Measurements from ENCODE around the gene SLC17A7.

GRCh38 chr19:49465371-49465770 lies 24.0 kb upstream of the SLC17A7 start:
- TF ChIP-seq POLR2A (IDR thresholded peaks at IDR 0.05; ENCODE audit: low read depth, low read length) (no peak), CEBPB (IDR thresholded peaks at IDR 0.05; ENCODE audit: low read depth, low read length) (no peak), MXI1 (IDR thresholded peaks at IDR 0.05; ENCODE audit: borderline replicate concordance, low read depth, low read length) (no peak), MAZ (IDR thresholded peaks at IDR 0.05; ENCODE audit: borderline replicate concordance, low read depth, low read length) (no peak), ELK1 (IDR thresholded peaks at IDR 0.05; ENCODE audit: borderline replicate concordance, low read depth, low read length) (no peak), RAD21 (IDR thresholded peaks at IDR 0.05; ENCODE audit: low read length) (no peak), RFX5 (IDR thresholded peaks at IDR 0.05; ENCODE audit: low read depth, low read length) (no peak), BHLHE40 (IDR thresholded peaks at IDR 0.05; ENCODE audit: low read depth, low read length) (no peak)
- TF ChIP-seq, protein P1, sequence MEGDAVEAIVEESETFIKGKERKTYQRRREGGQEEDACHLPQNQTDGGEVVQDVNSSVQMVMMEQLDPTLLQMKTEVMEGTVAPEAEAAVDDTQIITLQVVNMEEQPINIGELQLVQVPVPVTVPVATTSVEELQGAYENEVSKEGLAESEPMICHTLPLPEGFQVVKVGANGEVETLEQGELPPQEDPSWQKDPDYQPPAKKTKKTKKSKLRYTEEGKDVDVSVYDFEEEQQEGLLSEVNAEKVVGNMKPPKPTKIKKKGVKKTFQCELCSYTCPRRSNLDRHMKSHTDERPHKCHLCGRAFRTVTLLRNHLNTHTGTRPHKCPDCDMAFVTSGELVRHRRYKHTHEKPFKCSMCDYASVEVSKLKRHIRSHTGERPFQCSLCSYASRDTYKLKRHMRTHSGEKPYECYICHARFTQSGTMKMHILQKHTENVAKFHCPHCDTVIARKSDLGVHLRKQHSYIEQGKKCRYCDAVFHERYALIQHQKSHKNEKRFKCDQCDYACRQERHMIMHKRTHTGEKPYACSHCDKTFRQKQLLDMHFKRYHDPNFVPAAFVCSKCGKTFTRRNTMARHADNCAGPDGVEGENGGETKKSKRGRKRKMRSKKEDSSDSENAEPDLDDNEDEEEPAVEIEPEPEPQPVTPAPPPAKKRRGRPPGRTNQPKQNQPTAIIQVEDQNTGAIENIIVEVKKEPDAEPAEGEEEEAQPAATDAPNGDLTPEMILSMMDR (conservative IDR thresholded peaks at IDR 0.05; ENCODE audit: low read depth, low read length): no peak
- TF ChIP-seq, protein P2, sequence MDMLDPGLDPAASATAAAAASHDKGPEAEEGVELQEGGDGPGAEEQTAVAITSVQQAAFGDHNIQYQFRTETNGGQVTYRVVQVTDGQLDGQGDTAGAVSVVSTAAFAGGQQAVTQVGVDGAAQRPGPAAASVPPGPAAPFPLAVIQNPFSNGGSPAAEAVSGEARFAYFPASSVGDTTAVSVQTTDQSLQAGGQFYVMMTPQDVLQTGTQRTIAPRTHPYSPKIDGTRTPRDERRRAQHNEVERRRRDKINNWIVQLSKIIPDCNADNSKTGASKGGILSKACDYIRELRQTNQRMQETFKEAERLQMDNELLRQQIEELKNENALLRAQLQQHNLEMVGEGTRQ (IDR thresholded peaks at IDR 0.05; ENCODE audit: low read depth, low read length): no peak

Measured in IMR-90 (cell line).